HG03565 (cell line): ENCODE measurements around the gene FRMD4A.
A peak's percentile ranks its signal among the peaks of the same experiment; 100 is the strongest.
"Not testable (repeated sequence)": the region's sequence is repeated elsewhere in the genome, so short reads cannot be mapped to it uniquely, and the experiment has no call there.

Experiments
- ATAC-seq: cut with Tn5 transposase; IDR thresholded peaks from one replicate; pipeline ENCODE4 v1.9.1; 2021; ENCODE audit warnings: mild to moderate bottlenecking, moderate library complexity; ENCODE audit not compliant: unreplicated experiment

Gene FRMD4A

GRCh38 chr10:13773496-13774170, 557.1 kb downstream of the FRMD4A start:
- no peak for ATAC-seq

- ATAC-seq = no peak
These were observed 557.7 kb downstream of the FRMD4A start for GRCh38 chr10:13773043-13773442.

GRCh38 chr10:13771992-13772391, 558.7 kb downstream of the FRMD4A start:
- no peak for ATAC-seq

- ATAC-seq = no peak
These were observed 559.8 kb downstream of the FRMD4A start for GRCh38 chr10:13770760-13771493.

GRCh38 chr10:13769946-13770345, 560.8 kb downstream of the FRMD4A start:
- ATAC-seq = peak; percentile 54

- no peak for ATAC-seq
These were observed 563.0 kb downstream of the FRMD4A start for GRCh38 chr10:13767676-13768178.

- not testable (repeated sequence) for ATAC-seq
These were observed 563.6 kb downstream of the FRMD4A start for GRCh38 chr10:13767148-13767547.

GRCh38 chr10:13765641-13766341, 564.9 kb downstream of the FRMD4A start:
- no peak for ATAC-seq

GRCh38 chr10:13761490-13762091, 569.1 kb downstream of the FRMD4A start:
- no peak for ATAC-seq

- no peak for ATAC-seq
These were observed 571.6 kb downstream of the FRMD4A start for GRCh38 chr10:13759168-13759567.

- ATAC-seq = no peak
These were observed 572.0 kb downstream of the FRMD4A start for GRCh38 chr10:13758756-13759155.

- ATAC-seq = no peak
These were observed 572.4 kb downstream of the FRMD4A start for GRCh38 chr10:13758312-13758711.

- ATAC-seq = no peak
These were observed 576.4 kb downstream of the FRMD4A start for GRCh38 chr10:13754277-13754676.

GRCh38 chr10:13751191-13751764, 579.4 kb downstream of the FRMD4A start:
- no peak for ATAC-seq

- no peak for ATAC-seq
These were observed 580.2 kb downstream of the FRMD4A start for GRCh38 chr10:13750299-13751190.

GRCh38 chr10:13745271-13745670, 585.5 kb downstream of the FRMD4A start:
- no peak for ATAC-seq

GRCh38 chr10:13743963-13744362, 586.8 kb downstream of the FRMD4A start:
- no peak for ATAC-seq

- ATAC-seq = peak; percentile 36
These were observed 587.5 kb downstream of the FRMD4A start for GRCh38 chr10:13743101-13743693.

GRCh38 chr10:13741438-13741837, 589.3 kb downstream of the FRMD4A start:
- no peak for ATAC-seq
